ENCODE data around the gene CDC42.
A peak's percentile ranks its signal among the peaks of the same experiment; 100 is the strongest.

CDC42 gene

DNA sequence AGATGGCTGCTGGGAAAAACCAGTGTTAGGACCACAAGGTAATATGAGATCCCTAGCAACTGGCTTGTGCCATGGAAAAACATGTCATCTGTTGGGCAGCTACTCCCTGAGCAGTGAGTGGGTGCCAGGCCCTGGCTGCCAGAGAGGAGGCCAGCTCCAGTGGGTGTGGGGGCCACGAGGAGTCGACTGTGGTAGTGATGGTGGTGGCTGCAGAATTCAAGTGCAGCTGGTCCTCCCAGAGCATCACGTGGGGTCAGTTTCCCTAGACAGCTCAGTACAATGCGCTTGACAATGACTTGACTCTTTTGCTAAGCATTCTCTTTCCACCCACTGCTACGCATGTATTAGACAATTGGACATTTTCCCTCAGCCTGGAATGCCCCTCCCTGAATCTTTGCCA is 14.5 kb upstream of the CDC42 start:
- no peak for DNase-seq

DNA sequence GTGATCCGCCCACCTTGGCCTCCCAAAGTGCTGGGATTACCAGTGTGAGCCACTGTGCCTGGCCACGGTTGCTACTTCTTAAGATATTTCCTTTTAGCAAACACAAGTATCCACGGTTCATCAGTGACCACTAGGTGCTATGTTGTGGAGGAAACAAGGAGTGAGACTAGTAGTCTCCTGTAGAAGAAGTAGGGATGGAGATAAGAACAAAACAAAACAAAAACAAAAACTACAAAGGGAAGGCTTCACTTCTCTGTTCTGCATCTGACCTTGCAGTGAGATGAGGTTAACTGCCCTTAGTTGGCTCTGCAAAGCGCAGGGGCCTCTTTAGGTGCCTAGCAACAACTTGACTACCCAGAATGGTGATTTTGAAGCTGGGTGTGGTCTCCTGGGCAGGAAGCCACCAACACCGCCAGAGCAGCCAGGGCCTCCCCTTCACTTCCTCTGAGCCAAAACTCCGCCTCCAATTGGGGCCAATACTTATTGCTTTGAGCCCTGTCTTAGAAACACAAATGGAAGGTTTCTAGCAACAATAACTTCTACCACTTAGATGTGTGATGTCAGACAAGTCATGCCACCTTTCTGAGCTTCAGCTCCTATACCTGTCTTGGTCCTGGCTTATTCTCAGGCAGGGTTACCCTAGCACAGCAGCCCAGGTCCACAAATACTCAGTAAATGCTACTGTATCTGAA is 12.8 kb upstream of the CDC42 start:
- no peak for DNase-seq

- DNase-seq: no peak
Measured at GRCh38 chr1:22040286-22040623, 12.3 kb upstream of the CDC42 start.

DNA sequence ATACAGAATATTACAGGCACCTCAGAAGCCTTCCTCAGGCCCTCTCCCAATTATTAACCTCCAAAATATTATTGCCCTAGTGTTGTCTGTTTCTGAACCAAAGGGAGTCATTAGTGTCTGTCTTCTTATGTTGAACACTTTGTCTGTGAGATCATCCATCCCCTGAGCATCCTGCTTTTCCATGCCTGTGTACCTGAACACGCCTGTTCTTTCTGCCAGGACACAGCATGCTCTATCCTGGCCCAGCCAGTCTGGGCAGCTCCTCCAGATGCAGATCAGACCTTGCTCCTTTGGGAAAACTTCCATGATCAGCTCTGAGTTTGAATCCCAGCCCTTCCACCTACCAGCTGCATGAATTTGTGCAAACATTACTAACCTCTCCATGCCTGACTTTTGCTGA is 11.0 kb upstream of the CDC42 start:
- no peak for DNase-seq

DNA sequence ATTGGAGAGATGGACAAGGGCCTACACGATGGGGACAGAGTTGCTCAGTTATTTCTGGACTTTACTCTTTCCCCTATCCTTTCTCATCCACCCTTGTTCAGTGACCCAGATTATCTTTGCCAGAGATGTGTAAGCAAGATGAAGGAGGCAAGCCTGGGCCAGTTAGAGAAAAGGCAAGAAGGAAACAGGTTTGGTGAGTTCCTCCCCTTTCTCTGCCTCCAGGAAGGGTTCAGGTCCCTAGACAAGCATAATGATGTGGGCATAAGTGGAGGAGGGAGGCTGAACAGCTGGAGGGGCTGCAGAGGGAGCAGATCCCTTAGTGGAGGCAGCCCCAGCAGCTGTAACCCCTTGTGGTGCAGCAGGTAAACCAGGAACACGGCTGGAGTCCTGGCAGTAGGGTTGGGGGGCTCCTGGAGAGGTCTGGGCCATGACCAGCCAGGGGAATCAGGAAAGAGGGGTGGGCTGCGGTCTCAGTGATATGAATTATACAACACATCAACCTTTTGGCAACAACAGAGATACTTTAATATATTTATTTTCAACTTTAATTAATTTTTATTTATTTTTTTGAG is 9.2 kb upstream of the CDC42 start:
- DNase-seq: no peak

GRCh38 chr1:22044690-22045420 is 7.7 kb upstream of the CDC42 start:
- DNase-seq: peak; percentile 11

DNA sequence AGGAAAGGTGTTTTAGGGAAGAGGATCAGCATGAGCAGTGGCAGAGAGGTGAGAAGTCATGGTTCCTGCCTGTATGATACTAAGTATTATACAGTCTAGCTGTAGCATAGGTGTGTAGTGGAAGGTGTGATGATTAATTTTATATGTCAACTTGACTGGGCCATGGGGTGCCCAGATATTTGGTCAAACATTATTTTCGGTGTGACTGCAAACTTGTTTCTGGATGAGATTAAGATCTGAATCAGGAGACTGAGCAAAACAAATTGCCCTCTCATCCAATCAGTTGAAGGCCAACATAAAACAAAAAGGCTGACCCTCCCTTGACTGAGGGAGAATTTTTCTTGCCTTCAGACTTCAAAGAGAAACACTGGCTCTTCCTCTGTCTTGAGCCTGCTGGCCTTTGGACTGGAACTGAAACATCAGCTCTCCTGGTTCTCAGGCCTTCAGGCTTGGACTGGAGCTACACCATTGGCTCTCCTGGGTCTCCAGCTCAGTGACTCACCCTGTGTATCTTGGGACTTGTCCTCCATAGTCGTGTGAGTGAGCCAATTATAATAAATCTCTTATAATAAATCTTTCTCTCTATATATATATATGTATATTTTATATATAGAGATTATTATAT is 6.8 kb upstream of the CDC42 start:
- no peak for DNase-seq

DNA sequence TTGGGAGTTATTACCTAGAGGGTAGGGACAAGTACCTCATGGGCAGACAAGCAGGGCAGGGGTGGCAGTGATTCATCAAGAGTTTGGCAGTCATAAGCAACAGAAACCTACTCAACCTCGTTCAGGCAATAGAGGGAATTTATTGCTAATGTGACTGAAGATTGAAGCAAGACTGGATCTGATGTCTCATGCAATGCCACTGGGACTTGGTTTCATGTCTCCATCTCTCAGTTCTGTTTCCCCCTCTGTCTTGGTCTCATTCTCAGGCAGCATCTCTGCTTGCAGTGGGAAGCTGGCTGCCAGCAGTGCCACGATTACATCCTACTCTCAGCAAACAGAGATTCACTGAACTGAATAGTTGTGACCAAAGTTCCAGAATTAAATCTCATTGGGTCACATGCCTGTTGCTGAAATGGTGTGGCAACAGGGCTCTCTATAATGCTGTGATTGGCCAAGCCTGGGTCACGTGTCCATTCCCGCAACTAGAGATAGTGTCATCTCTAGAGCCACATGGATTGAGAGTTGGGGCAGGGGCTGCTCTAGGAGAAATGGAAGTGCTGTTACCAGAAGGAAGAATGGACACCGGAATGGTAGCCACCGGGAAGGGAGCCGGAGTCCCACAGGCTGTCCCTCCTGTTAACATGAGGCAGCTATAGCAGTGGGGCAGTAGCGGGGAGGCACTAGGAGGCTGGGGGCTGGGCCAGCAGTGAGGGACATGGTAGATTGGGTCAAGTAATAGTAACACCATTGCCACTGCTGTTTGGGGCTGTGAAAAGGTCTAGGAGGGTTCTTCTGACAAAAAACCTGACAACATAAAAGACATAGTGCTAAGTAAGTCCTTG is 3.9 kb upstream of the CDC42 start:
- no peak for DNase-seq

- no peak for DNase-seq
Measured at GRCh38 chr1:22050330-22050729, 2.2 kb upstream of the CDC42 start.

GRCh38 chr1:22051607-22052114 is 848 bp upstream of the CDC42 start:
- no peak for DNase-seq

DNA sequence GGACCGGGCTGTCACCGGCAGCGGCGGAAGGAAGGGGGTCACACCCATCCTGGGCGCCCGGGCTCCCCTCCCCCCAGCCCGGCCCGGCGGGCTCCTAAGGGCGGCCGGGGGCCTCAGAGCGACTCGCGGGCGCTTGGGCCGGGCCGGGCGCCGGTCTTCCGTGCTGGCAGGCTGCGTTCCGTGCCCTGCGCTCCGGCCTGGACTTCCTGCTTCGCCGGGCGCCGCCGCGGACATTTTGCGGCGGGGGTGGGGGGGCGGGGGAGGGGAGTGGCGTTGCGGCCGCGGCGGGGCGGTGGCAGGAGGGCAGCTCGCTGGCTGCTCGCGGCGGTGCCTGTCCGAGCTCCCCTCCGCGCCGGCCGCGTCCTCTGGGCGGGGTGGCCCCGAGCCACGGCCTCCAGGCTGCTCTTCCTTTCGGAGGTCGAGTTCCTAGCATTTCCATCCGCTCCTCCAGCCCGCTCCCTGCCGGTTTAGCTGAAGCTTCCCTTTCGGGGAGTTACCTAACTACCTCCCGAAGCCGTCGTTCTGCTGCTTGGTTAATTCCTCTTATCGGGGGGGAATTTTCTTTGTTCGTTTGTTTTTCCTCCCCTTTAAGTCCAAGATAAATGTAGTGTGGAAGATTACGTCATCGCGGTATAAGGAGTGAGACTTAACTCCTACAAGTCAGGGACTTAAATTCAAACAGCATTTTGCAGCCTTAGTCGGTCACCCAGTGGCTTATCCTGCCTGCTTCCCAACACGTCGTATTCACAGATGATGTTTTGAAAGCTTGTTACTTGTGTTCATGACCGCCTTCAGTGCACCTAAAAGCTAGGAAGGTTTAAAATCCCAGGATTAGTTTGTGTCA is 730 bp downstream of the CDC42 start:
- DNase-seq: peak; percentile 5

DNA sequence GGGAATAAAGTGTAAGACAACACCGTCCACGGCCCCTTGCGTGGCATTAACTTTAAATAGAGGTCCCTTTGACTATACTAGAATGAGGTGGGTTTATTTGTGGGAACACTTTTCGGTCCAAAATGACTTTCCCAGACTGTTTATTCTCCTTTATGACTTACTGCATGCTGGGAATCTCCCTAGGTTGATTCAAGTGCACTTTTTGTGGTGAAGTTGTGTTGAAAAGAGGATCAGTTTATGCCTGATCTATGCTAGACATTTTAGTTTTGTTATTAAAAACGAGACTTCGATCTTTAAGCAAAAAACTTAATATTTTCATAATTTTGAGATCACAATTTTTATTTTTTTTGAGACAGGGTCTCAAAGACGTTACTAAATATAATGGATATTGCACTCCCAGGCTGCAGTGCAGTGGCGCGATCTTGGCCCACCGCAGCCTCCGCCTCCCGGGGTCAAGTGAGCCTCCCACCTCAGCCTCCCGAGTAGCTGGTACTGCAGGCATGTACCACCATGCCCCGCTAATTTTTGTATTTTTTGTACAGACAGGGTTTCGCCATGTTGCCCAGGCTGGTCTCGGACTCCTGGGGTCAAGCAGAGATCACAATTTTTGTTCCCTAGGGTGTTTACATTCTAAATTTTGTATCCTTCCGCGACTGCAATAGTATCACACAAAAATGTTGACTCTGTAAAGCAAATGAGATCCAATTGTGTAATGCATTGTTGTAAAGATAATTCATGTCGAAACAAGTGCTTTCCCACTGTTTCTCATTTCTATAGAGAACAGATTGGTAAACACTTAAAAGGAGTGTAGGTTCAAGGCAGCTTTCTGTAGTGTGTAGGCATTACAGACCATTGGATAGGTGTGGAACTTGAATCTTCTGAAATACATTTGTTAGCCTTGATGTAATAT is 1.6 kb downstream of the CDC42 start:
- DNase-seq: no peak

- DNase-seq: no peak
Measured at GRCh38 chr1:22055463-22055862, 3.0 kb downstream of the CDC42 start.

DNA sequence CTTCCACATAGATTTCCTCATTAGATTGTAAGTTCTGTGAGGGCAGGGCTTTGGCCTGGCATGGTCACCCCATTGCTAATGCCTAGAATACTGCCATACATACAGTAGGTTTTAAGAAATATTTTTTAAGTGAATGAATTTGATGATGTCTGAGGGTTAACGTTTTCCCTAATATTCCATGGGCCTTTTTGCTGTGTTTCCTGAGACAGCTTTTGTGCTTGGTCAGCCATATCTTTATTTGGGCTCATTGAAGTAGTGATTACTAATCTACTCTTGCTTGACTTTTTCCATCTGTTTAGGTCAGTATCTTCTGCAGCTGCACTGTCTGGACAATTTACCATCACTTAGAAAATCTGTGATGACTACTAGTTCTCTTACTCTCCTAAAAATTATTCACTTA is 3.5 kb downstream of the CDC42 start:
- no peak for DNase-seq

DNA sequence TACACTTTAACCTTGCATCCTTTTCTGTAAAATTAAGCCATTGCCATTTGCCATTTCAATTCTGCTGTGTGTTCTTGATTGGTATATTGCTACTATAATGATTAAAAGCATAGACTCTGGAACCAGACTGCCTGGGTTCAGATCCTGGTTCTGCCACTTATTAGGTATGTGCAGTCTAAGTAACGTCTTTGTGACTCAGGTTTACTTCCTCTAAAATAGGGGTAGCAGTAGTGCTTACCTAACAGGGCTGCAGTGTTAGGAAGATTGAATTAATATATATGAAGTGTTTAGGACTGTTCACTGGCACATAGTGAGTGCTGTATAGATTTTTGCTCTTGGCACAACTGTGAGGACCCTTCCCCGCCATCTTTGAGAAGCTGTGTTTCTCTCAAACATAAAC is 4.4 kb downstream of the CDC42 start:
- no peak for DNase-seq

GRCh38 chr1:22057861-22058260 is 5.4 kb downstream of the CDC42 start:
- no peak for DNase-seq

DNA sequence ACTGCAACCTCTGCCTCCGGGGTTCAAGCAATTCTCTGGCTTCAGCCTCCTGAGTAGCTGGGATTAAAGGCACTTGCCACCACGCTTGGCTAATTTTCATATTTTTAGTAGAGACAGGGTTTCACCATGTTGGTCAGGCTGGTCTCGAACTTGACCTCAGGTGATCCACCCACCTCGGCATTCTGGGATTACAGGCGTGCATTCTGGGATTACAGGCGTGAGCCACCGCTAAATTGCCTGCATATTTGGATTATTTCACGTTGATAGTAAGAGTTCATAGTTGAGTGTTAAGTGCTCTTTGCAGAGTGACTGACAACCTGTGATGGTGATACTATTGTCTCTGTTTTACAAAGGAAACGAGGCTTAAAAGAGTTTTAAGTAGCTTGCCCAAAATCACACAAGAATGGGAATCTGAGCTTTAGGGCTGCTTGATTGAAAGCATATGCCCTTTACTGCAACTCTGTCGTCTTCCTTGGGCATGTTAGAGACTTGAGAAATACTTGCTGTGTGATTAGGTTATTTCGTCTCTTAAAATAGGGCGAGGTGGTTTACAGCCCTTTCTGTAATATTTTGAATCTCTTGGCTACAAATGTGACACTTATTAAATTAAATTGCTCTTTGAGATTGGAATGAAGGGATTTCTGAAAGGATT is 12.4 kb downstream of the CDC42 start:
- DNase-seq: no peak

- DNase-seq: no peak
Measured at GRCh38 chr1:22071511-22071910, 19.0 kb downstream of the CDC42 start.

DNA sequence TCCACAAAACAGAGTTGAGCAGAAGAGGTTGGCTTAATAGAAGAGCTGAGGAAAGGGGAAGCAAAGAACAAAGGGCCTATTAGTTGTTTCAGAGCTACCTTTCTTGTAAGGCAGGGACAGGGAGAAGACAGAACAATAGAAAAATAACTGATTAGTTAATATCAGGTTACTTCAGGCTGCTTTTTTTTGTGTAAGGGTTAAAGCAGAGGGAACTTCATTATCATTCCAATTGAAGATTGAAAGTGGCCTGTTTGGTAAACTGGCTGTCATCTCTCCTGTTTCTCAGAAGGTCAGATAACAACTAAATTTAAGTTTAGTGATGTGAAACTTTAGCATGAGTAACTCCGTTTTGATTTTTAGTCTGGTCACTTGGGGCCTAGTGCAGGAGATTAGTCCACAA is 22.3 kb downstream of the CDC42 start:
- DNase-seq: no peak

DNA sequence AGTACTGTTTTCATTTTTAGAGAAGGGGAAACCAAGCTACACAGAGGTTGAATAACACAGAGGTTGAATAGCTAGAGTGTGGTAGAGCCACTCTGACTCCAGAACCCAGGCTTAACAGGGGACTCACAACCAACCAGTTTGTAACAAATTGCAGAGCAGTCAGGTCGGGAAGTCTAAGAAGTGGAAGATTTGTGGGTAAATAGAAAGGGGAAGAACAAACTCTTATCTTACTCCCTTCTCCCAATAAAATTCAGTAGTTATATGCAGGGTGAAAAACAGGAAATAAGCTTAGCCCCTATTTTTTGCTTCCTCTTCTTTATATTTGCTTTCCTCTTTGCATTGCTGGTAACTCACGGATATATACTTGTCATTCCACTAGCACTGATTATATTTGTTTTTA is 23.2 kb downstream of the CDC42 start:
- no peak for DNase-seq

All from NCI-H1694 (cell line).